GM12892 (cell line): ENCODE results near the gene CSH2. TPM values are rescaled to one million over a fixed set of nuclear protein-coding genes. Genes with fewer than 3 reads are reported as not detected.
"Not testable (repeated sequence)": the region's sequence is repeated elsewhere in the genome, so short reads cannot be mapped to it uniquely, and the experiment has no call there.

Experiments
- DNase-seq: peaks from one replicate; pipeline ENCODE4 v3.0.0; 2011; ENCODE audit not compliant: insufficient read length
- FAIRE-seq: peaks from 2 replicates; lab custom pipeline; 2011; peaks lifted over from hg19 to GRCh38; lab: Jason Lieb, UNC
- POLR2A ChIP-seq: IDR thresholded peaks from 2 replicates; pipeline ENCODE4 v1.6.1; 2011; ENCODE audit warnings: low read depth, low read length, control low read depth
- POLR2AphosphoS5 ChIP-seq: IDR thresholded peaks from 2 replicates; pipeline ENCODE4 v1.6.1; 2011; ENCODE audit warnings: low read depth, low read length, control low read depth
- TAF1 ChIP-seq: IDR thresholded peaks from 2 replicates; pipeline ENCODE4 v1.6.1; 2011; ENCODE audit warnings: low read depth, mild to moderate bottlenecking, control low read depth, low read length, borderline replicate concordance
- polyA plus RNA-seq: library from polyadenylated mRNA; unstranded; fragments of >200 nt; gene quantifications from one replicate; pipeline ENCODE4 v1.2.1, GENCODE V29; 2012; ENCODE audit warnings: missing spikeins, inconsistent platforms; ENCODE audit not compliant: missing spikeins

The CSH2 gene
- polyA plus RNA-seq, result not detected

GRCh38 chr17:63873577-63873976 lies at the start of gene CSH2:
Gene CSH2 (minus strand): TSS chr17:63873677. CDS start chr17:63873614, 63 bp downstream.
- not testable (repeated sequence) for DNase-seq, FAIRE-seq

- FAIRE-seq, result peak; percentile 87
- DNase-seq, result not testable (repeated sequence)
Measured at GRCh38 chr17:63922402-63922801, 48.9 kb upstream of the CSH2 start.

GRCh38 chr17:63920779-63921178 lies 47.3 kb upstream of the CSH2 start:
- not testable (repeated sequence) for FAIRE-seq

GRCh38 chr17:63920050-63920449 lies 46.6 kb upstream of the CSH2 start:
- not testable (repeated sequence) for FAIRE-seq, DNase-seq

More at GRCh38 chr17:63920779-63921178, 47.3 kb upstream of the CSH2 start:
- DNase-seq, result not testable (repeated sequence)

GRCh38 chr17:63919311-63919723 lies 45.8 kb upstream of the CSH2 start:
- peak; percentile 67 for FAIRE-seq
- peak; percentile 85 for DNase-seq
- TF ChIP-seq POLR2AphosphoS5, result no peak
- no peak for TF ChIP-seq POLR2A
- TF ChIP-seq TAF1, result no peak

GRCh38 chr17:63918789-63919305 lies 45.4 kb upstream of the CSH2 start, which contains the start of gene GH1:
Gene GH1 (minus strand): TSS chr17:63918839. CDS start chr17:63918776, 63 bp downstream.
- not testable (repeated sequence) for DNase-seq, FAIRE-seq

- FAIRE-seq, result no peak
- DNase-seq, result no peak
- TF ChIP-seq POLR2AphosphoS5, result no peak
- no peak for TF ChIP-seq TAF1
- no peak for TF ChIP-seq POLR2A
Measured at GRCh38 chr17:63918305-63918704, 44.8 kb upstream of the CSH2 start.

GRCh38 chr17:63917646-63918045 lies 44.2 kb upstream of the CSH2 start:
- DNase-seq (no peak), FAIRE-seq (no peak)
- TF ChIP-seq TAF1 (no peak), POLR2A (no peak), POLR2AphosphoS5 (no peak)

- FAIRE-seq, DNase-seq: not testable (repeated sequence)
Measured at GRCh38 chr17:63917206-63917605, 43.7 kb upstream of the CSH2 start.

- FAIRE-seq (no peak), DNase-seq (no peak)
- TF ChIP-seq POLR2AphosphoS5, result no peak
- no peak for TF ChIP-seq POLR2A
- no peak for TF ChIP-seq TAF1
Measured at GRCh38 chr17:63916566-63917185, 43.2 kb upstream of the CSH2 start.

- FAIRE-seq, result peak; percentile 90
- DNase-seq, result not testable (repeated sequence)
Measured at GRCh38 chr17:63915753-63916152, 42.3 kb upstream of the CSH2 start.

GRCh38 chr17:63914471-63914870 lies 41.0 kb upstream of the CSH2 start:
- no peak for FAIRE-seq
- DNase-seq, result no peak
- TF ChIP-seq POLR2AphosphoS5 (no peak), TAF1 (no peak), POLR2A (no peak)

GRCh38 chr17:63911657-63912100 lies 38.2 kb upstream of the CSH2 start:
- DNase-seq (peak; percentile 61), FAIRE-seq (peak; percentile 53)

GRCh38 chr17:63911041-63911635 lies 37.7 kb upstream of the CSH2 start, which contains the start of gene CSHL1:
Gene CSHL1 (minus strand): TSS chr17:63911258. CDS start chr17:63911196, 62 bp downstream.
- DNase-seq, result no peak
- no peak for TF ChIP-seq TAF1
- TF ChIP-seq POLR2A, result no peak
- no peak for TF ChIP-seq POLR2AphosphoS5
- no peak for FAIRE-seq

More at GRCh38 chr17:63911657-63912100, 38.2 kb upstream of the CSH2 start:
- TF ChIP-seq TAF1, result no peak
- TF ChIP-seq POLR2A, result no peak
- TF ChIP-seq POLR2AphosphoS5, result no peak
